Mammary microvascular endothelial cell (primary cell): ENCODE results near the gene CYS1. TPM values are rescaled to one million over a fixed set of nuclear protein-coding genes. Genes with fewer than 3 reads are reported as not detected.

Experiments
- total RNA-seq: library from RNA; depleted of rRNA; stranded (reverse); fragments of >200 nt; gene quantifications from 2 replicates; pipeline ENCODE4 v1.2.3, GENCODE V29; 2015

Gene CYS1, protein sequence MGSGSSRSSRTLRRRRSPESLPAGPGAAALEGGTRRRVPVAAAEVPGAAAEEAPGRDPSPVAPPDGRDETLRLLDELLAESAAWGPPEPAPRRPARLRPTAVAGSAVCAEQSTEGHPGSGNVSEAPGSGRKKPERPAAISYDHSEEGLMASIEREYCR
- total RNA-seq: 1.3 TPM in 1 of 2 replicates, not detected in the other

DNA sequence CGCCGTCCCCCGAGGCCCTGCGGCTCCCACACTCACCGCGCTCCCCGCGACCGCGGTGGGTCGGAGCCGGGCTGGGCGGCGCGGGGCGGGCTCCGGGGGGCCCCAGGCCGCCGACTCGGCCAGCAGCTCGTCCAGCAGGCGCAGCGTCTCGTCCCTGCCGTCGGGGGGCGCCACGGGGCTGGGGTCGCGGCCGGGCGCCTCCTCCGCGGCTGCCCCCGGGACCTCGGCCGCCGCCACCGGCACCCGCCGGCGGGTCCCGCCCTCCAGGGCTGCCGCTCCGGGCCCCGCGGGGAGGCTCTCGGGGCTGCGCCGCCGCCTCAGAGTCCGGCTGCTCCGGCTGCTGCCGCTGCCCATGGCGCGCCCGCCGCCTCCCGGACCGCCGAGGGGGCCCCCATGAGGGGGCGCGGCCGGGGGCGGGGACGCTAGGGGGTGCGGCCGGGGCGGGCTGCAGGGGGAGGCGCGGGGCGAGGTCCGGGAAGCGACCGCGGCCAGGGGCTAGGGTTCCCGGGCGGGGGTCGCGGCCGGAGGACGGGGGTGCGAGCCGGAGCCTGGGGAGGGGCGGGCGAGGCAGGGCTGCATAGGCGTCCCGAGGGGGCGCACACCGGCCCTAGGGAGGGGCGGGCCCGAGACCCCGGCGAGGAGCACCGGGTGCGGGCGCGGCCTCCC is at the start of gene CYS1:
TSS of gene CYS1 (minus strand) at position 542 of the 666 bp plus-strand sequence. CDS start at position 354, 188 bp downstream.

DNA sequence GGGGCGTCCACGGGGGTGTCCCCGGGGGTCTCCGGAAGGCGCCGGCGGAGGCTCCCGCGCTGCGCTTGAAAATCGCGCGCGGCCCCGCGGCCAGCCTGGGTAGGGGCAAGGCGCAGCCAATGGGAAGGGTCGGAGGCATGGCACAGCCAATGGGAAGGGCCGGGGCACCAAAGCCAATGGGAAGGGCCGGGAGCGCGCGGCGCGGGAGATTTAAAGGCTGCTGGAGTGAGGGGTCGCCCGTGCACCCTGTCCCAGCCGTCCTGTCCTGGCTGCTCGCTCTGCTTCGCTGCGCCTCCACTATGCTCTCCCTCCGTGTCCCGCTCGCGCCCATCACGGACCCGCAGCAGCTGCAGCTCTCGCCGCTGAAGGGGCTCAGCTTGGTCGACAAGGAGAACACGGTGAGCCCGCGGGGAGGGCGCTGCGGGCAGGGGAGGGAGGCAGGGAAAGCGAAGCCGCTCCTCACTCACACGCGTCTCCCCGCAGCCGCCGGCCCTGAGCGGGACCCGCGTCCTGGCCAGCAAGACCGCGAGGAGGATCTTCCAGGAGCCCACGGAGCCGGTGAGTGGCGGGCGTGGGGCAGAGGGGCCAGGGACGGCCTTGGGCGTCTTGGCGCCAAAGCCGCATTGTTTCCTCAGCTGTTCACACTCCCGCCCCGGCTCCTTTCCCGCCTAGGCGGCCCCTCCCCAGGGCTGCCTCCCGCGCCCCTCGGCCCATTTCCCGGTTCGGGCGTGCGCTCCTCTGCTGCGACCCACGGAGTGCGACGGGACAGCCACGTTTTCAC is 42.5 kb upstream of the CYS1 start, which contains the start of gene RRM2:
TSS of gene RRM2 (plus strand) at position 240 of the 781 bp plus-strand sequence. CDS start at position 300, 60 bp downstream.

DNA sequence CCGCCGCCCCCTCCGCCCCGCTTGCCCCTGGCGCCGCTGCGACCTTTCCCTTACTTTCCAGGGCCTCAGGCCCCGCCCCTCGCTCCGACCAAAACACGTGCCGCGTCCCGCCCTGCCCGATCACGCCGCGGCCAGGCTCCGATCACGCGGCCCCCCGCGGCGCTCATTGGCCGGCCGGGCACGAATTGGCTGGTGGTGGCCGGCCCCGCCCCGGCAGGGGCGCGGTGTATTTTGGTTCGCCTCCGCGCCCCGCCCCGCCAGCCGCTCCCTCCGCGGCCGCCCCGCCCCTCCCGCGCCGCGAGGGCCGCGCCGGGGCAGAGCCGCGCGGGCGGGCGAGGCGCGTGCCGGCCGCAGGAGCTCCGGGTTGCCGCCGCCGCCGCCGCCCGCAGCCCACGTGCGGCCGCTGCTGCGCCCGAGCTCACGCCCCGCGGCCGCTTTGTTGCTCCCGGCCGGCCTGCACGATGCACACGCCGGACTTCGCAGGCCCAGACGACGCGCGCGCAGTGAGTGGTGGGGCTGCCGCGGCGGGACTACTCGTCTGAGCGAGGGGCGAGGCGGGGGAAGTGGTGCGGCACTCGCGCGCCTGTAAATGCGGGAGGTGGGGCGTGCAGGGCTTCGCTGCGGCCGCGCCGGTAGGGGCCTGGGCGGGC is 36.8 kb downstream of the CYS1 start, which contains the start of gene KLF11:
TSS of gene KLF11 (plus strand) at position 295 of the 650 bp plus-strand sequence. CDS start at position 462, 167 bp downstream.

Other genes with a start within 250 kb of the CYS1 start
- gene TAF1B, start 236.9 kb downstream of the CYS1 start, total RNA-seq: 14.0 and 14.5 TPM in 2 replicates
- 0.73 and 0.94 TPM in 2 replicates for gene GRHL1, start 128.7 kb downstream of the CYS1 start, total RNA-seq
- 8.7 and 10.7 TPM in 2 replicates for gene KLF11, start 36.9 kb downstream of the CYS1 start, total RNA-seq
- 149 and 173 TPM in 2 replicates for gene RRM2, start 42.3 kb upstream of the CYS1 start, total RNA-seq
- 199 and 212 TPM in 2 replicates for gene HPCAL1, start 222.5 kb upstream of the CYS1 start, total RNA-seq